Kidney epithelial cell (primary cell): Measurements from ENCODE around the gene RFTN1. TPM values are rescaled to one million over a fixed set of nuclear protein-coding genes. Genes with fewer than 3 reads are reported as not detected.

ENCODE experiments used
- DNase-seq: peaks from one replicate; pipeline ENCODE4 v3.0.0-alpha.2; 2010; ENCODE audit warnings: low read depth
- H3K27me3 ChIP-seq: 2 replicates; pipeline ENCODE4 v1.6.0; 2011; ENCODE audit warnings: low read length; ENCODE audit not compliant: control insufficient read depth, insufficient read depth
- H3K36me3 ChIP-seq: 2 replicates; pipeline ENCODE4 v1.5.1; 2011; ENCODE audit warnings: low read length; ENCODE audit not compliant: control insufficient read depth, insufficient read depth
- H3K4me3 ChIP-seq: 2 replicates; pipeline ENCODE4 v1.5.1; 2011; ENCODE audit warnings: low read depth, mild to moderate bottlenecking, control low read depth, low read length
- CTCF ChIP-seq: IDR thresholded peaks from 2 replicates; pipeline ENCODE4 v1.5.1; 2011; ENCODE audit warnings: mild to moderate bottlenecking, moderate library complexity, low read length, control low read depth, inconsistent platforms; ENCODE audit not compliant: insufficient read depth, poor library complexity, severe bottlenecking
- total RNA-seq: library from RNA; depleted of rRNA; stranded (reverse); fragments of >200 nt; gene quantifications from 2 replicates; pipeline ENCODE4 v1.2.3, GENCODE V29; 2015

RFTN1 gene
- total RNA-seq, 1 donor from 2014 or later = 50.7 TPM

GRCh38 chr3:16468002-16468335 lies 45.5 kb downstream of the RFTN1 start:
- TF ChIP-seq CTCF = no peak
- H3K27me3 ChIP-seq = no peaks in the 10 kb centered on the region
- no peak overlapping the region for H3K4me3 ChIP-seq
- no peaks in the 10 kb centered on the region for H3K36me3 ChIP-seq
- DNase-seq = no peak

- H3K36me3 ChIP-seq = no peaks in the 10 kb centered on the region
- no peak for TF ChIP-seq CTCF
- no peaks in the 10 kb centered on the region for H3K27me3 ChIP-seq
- no peak overlapping the region for H3K4me3 ChIP-seq
- DNase-seq = no peak
These were observed 46.1 kb downstream of the RFTN1 start for GRCh38 chr3:16467393-16467792.

GRCh38 chr3:16466822-16467221 lies 46.7 kb downstream of the RFTN1 start:
- DNase-seq = no peak
- no peak for TF ChIP-seq CTCF
- no peak overlapping the region for H3K4me3 ChIP-seq
- no peaks in the 10 kb centered on the region for H3K27me3 ChIP-seq
- no peaks in the 10 kb centered on the region for H3K36me3 ChIP-seq

- Histone ChIP-seq H3K36me3 (no peaks in the 10 kb centered on the region), H3K4me3 (no peak overlapping the region), H3K27me3 (no peaks in the 10 kb centered on the region)
- DNase-seq = no peak
- no peak for TF ChIP-seq CTCF
These were observed 48.9 kb downstream of the RFTN1 start for GRCh38 chr3:16464511-16465148.

- no peak for DNase-seq
- H3K27me3 ChIP-seq = no peaks in the 10 kb centered on the region
- H3K4me3 ChIP-seq = no peak overlapping the region
- H3K36me3 ChIP-seq = no peaks in the 10 kb centered on the region
- TF ChIP-seq CTCF = no peak
These were observed 49.6 kb downstream of the RFTN1 start for GRCh38 chr3:16463914-16464313.

GRCh38 chr3:16463119-16463518 lies 50.4 kb downstream of the RFTN1 start:
- H3K4me3 ChIP-seq = no peak overlapping the region
- no peak for TF ChIP-seq CTCF
- H3K27me3 ChIP-seq = no peaks in the 10 kb centered on the region
- H3K36me3 ChIP-seq = no peaks in the 10 kb centered on the region
- no peak for DNase-seq
